ENCODE results near the gene SV2B.

The SV2B gene

GRCh38 chr15:91150502-91151160 is 50.6 kb downstream of the SV2B start:
- Histone ChIP-seq H2AFZ (ENCODE audit: low read depth) (no peak overlapping the region), H3K36me3 (ENCODE audit: insufficient read depth) (no peaks in the 10 kb centered on the region), H3K4me3 (IDR thresholded peaks at IDR 0.05; ENCODE audit: insufficient read depth, low read depth, low read length) (no peak overlapping the region), H3K4me1 (ENCODE audit: low read depth, poor library complexity, severe bottlenecking) (no peaks in the 10 kb centered on the region), H3K27me3 (ENCODE audit: insufficient read depth, low read depth) (no peaks in the 10 kb centered on the region), H3K27ac (no peak overlapping the region), H3K9ac (no peak overlapping the region), H4K20me1 (ENCODE audit: insufficient read depth) (no peaks in the 10 kb centered on the region), H3K79me2 (ENCODE audit: insufficient read depth, low read depth) (no peaks in the 10 kb centered on the region), H3K4me2 (no peak overlapping the region)
- TF ChIP-seq CTCF (conservative IDR thresholded peaks at IDR 0.05; ENCODE audit: low read depth, low read length): no peak

DNA sequence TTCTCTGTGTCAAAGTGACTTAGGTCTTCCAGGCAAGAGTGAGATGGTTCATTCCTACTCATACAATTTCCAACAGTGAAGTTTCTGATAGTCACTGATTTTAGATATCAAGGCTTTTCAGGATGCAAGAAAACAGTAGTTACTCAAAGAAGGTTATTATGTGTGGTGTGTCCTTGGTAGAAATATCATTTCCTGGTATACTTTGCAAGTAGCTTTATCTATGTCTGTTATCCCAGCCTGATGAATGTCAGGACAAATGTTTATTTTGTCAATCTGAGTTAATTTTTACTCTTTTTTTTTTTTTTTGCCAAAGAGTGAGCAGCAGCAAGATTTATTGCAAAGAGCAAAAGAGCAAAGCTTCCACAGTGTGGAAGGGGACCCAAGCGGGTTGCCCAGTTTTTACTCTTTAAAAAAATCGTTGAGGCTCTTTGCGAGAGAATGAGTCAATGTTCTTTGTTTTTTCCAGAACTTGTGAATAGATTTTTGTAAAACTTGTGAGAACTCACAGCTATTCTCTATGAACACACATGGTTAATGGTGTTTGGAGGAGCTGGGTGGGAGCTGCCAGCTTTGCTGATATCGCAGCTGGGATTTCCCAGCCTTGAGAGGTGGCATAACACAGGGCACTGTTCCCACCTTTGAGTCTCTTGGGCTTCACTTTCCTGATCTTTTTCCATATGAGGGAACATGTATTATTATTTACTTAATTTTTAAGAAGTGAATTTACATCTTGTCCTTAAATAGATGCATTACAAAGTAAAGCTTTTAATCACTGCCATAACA is 51.9 kb downstream of the SV2B start:
- Histone ChIP-seq H3K4me3 (IDR thresholded peaks at IDR 0.05; ENCODE audit: insufficient read depth, low read depth, low read length) (no peak overlapping the region), H3K79me2 (ENCODE audit: insufficient read depth, low read depth) (no peaks in the 10 kb centered on the region), H4K20me1 (ENCODE audit: insufficient read depth) (no peaks in the 10 kb centered on the region), H3K4me1 (ENCODE audit: low read depth, poor library complexity, severe bottlenecking) (no peaks in the 10 kb centered on the region), H3K27ac (no peak overlapping the region), H3K9ac (no peak overlapping the region), H2AFZ (ENCODE audit: low read depth) (no peak overlapping the region), H3K27me3 (ENCODE audit: insufficient read depth, low read depth) (no peaks in the 10 kb centered on the region), H3K36me3 (ENCODE audit: insufficient read depth) (no peaks in the 10 kb centered on the region), H3K4me2 (no peak overlapping the region)
- no peak for TF ChIP-seq CTCF (conservative IDR thresholded peaks at IDR 0.05; ENCODE audit: low read depth, low read length)

DNA sequence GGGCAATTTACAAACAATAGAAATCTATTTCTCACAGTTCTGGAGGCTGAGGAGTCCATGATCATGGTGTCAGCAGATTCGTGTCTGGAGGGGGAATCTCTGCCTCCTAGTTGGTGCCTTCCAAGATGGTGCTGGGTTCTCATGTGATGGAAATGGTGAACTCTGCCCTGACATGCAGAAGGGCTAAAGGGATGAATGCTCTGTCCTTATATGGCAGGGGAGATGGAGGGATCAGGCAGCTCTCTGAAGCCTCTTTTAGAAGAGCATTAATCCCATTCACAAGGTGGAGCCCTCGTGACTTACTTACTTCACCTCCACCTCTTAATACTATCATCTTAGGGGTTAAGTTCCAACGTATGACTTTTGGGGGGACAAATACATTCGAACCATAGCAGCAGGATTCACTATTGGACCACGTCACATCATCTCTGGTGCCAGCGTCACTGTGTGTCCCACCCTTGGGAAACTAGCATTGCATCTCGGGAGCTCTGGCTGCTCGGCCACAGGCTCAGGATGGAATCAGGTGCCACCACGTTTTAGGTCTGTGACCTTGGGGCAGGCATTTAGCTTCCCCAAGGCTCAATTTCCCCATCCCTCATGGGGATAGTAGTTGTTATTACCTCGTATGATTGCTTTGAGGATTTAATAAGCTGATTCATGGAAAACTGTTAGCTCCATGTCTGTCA is 53.0 kb downstream of the SV2B start:
- Histone ChIP-seq H3K36me3 (ENCODE audit: insufficient read depth) (no peaks in the 10 kb centered on the region), H3K4me2 (no peak overlapping the region), H3K4me3 (IDR thresholded peaks at IDR 0.05; ENCODE audit: insufficient read depth, low read depth, low read length) (no peak overlapping the region), H2AFZ (ENCODE audit: low read depth) (no peak overlapping the region), H3K27ac (no peak overlapping the region), H3K79me2 (ENCODE audit: insufficient read depth, low read depth) (no peaks in the 10 kb centered on the region), H3K9ac (no peak overlapping the region), H4K20me1 (ENCODE audit: insufficient read depth) (no peaks in the 10 kb centered on the region), H3K4me1 (ENCODE audit: low read depth, poor library complexity, severe bottlenecking) (no peaks in the 10 kb centered on the region), H3K27me3 (ENCODE audit: insufficient read depth, low read depth) (no peaks in the 10 kb centered on the region)
- TF ChIP-seq CTCF (conservative IDR thresholded peaks at IDR 0.05; ENCODE audit: low read depth, low read length): no peak

GRCh38 chr15:91153954-91154353 is 53.9 kb downstream of the SV2B start:
- Histone ChIP-seq H3K27me3 (ENCODE audit: insufficient read depth, low read depth) (no peaks in the 10 kb centered on the region), H3K9ac (no peak overlapping the region)

More at GRCh38 chr15:91153954-91154353, 53.9 kb downstream of the SV2B start:
- Histone ChIP-seq H2AFZ (ENCODE audit: low read depth) (no peak overlapping the region), H3K79me2 (ENCODE audit: insufficient read depth, low read depth) (no peaks in the 10 kb centered on the region), H3K4me1 (ENCODE audit: low read depth, poor library complexity, severe bottlenecking) (no peaks in the 10 kb centered on the region), H3K4me2 (no peak overlapping the region), H3K4me3 (IDR thresholded peaks at IDR 0.05; ENCODE audit: insufficient read depth, low read depth, low read length) (no peak overlapping the region), H3K36me3 (ENCODE audit: insufficient read depth) (no peaks in the 10 kb centered on the region), H4K20me1 (ENCODE audit: insufficient read depth) (no peaks in the 10 kb centered on the region), H3K27ac (no peak overlapping the region)
- TF ChIP-seq CTCF (conservative IDR thresholded peaks at IDR 0.05; ENCODE audit: low read depth, low read length): no peak
